Measurements from ENCODE around the gene BAAT.

BAAT gene

DNA sequence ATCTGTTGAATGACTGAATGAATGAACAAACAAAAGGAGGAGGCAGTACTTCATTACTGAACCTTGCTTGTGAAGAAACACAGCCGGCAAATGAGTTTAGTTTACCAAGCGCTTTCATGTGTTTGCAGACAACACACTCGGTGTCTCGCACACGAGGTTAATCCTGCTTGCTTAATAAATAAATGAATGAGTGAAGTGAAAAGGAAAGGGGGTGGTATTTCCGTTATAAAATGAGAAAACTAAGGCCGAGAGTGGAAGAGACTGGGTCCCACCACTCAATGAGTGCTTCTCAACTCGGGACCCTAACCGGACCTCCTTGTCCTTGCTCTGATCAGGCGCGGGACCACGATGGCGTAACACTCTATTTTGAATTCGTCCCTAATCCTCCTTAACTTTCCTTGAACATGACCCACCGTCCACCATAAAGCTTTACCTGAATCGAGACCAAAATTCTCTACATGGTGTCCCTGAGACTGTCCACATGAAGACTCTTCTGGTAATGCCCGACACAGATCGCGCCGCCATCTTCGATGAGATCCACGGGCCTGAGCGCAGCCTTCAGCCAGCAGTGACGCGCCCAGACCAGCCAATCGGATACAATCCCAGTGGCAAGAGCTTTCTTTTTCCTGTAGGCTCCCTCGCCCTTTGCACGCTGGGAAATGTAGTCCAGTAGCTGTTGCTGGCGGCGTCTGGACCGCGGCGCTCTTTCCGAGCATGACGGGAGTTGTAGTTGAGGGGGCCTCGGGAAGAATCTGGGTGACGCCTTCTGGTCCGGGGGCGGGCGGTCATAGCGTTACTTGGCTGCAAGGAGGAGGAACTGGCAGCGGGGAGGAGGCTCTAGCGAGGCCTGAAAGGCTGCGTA, 13.5 kb upstream of the BAAT start, which contains the start of the genes MRPL50 and ZNF189:
TSS of gene MRPL50 (minus strand) at position 551 of the 862 bp plus-strand sequence. CDS start at position 525, 26 bp downstream.
TSS of gene ZNF189 (plus strand) at position 784 of the 862 bp plus-strand sequence. CDS start 306 bp downstream, outside the sequence.
- DNase-seq = peak; percentile 99

DNA sequence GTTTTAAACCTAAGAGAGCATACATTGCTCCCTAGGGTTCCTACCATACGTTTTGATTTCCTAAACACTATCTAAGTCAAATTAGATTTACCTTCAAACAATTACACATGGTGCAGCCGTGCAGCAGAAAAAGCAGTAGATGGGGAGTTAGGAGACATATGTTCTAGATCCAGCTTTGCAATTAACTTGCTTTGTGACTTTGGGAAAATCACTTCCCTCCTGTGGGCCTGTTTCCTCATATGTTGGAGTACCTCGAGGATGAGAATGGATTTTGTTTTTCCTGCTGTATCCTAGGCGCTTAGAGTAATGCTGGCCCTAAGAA, 12.9 kb upstream of the BAAT start:
- DNase-seq = peak; percentile 35

DNA sequence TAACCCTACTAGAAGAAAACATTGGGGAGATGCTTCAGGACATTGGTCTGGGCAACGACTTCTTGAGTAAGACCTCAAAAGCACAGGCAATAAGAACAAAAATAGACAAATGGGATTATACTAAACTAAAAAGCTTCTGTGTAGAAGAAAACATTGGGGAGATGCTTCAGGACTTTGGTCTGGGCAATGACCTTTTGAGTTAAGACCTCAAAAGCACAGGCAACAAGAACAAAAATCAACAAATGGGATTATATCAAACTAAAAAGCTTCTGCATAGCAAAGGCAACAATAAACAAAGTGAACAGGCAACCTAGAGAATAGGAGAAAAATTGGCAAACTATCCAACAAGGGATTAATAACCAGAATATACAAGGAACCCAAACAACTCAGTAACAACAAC, 9.9 kb upstream of the BAAT start:
- no peak for DNase-seq

DNA sequence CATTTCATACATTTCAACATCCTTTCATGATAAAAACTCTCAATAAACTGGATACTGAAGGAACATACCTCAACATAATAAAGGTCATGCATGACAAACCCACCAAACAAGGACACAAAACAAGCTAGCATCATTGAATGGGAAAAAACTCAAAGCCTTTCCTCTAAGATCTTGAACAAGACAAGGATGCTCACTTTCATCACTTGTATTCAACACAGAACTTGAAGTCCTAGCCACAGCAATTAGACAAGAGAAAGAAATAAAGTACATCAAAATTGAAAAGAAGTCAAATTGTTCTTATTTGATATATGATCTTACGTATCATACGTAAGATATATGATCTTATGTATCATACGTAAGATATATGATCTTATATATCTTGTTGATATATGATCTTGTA, 8.3 kb upstream of the BAAT start:
- DNase-seq = no peak

DNA sequence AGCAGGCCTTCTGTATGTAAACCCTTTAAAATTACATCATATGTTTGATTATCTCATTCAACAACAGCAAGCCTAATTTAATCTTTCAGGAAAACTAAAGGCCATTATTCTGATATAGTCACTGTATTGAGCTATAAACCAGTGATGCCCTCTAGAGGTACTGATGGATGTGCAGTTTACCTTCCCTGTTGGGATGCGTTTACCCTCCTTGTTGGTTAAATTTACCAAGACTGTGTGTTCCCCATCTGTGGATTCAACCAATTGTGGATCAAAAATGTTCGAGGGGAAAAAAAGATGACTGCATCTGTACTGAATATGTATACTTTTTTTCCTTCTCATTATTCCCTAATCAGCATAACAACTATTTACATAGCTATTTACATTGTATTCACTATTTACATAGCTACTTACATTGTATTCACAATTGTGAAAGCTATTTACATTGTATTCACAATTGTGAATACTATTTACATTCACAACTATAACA, 3.7 kb upstream of the BAAT start:
- DNase-seq = peak; percentile 38

DNA sequence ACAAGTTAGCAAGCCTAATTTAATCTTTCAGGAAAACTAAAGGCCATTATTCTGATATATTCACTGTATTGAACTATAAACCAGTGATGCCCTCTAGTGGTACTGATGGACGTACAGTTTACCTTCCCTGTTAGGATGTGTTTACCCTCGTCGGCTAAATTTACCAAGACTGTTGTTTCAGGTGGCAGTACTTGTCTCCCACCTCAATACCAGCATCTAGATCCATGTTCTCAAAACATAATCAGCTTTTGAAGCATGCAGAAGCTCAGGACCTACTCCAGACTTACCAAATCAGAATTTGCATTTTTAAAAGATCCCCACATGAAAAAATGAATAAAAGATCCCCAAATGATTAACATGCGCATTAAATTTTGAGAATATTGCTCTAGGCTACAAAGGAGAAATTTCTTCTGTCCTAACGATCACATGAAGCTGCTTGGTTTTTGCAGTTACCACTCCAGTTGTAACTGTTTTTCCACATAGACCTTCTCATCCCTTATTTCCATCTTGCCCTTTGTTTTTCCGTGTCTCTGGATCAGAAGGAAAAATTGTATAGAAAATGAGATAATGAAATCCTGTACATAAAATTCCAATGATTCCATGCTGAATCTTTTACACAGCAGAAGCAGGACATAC, 3.2 kb upstream of the BAAT start:
- peak; percentile 76 for DNase-seq

DNA sequence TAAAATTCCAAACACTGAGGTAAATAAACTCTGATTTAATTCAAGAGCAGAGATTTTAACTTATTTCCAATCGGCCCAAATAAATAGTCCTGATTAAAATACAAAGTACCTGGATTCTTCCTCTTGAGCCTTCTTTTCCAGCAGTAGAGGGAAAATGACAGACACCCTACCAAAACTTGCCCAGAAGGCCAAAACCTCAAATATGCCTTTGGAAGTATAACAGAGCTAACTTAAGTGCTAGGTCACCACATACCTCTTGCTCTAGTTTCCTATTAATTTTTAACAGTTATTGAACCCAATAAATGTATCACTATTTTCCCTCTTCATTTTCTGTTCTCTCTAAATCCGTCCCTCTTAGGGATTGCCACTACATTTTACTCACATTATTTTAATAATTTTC, 1.4 kb downstream of the BAAT start:
- DNase-seq = no peak

DNA sequence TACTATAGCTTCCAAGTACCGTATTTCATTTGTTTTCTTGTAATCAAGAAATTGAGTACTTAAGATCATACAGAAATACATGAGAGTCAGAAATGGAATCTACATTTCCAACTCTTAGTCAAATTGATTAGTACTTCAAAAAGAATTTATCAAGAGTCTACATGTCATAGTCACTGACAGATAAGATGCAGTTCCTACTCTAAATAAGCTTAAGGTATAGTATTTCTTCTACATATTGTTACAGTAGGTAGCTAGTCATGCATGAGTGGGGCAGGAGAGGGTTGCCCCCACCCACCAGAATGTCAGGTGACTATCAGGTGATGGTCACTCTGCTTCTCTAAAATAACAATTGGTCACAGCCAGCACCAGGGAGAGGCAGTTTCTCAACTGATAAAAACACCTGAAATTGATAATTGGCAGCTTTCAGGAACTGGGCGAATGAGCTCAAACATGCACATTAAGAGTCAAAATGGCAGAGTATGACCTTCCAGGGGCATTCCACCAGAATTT, 2.9 kb downstream of the BAAT start:
- DNase-seq = no peak

DNA sequence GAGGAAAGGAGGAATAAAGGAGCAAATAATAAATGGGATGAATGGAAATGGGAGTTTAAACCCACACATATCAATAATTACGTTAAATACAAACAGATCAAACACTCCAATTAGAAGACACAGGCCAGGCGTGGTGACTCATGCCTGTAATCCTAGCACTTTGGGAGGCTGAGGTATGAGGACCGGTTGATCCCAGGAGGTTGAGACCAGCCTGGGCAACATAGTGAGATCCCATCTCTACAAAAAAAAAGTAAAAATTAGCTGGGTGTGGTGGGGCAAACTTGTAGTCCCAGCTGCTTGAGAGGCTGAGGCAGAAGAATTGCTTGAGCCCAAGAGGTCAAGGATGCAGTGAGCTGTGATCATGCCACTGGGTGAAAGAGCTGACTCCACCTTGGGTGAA, 3.7 kb downstream of the BAAT start:
- no peak for DNase-seq

DNA sequence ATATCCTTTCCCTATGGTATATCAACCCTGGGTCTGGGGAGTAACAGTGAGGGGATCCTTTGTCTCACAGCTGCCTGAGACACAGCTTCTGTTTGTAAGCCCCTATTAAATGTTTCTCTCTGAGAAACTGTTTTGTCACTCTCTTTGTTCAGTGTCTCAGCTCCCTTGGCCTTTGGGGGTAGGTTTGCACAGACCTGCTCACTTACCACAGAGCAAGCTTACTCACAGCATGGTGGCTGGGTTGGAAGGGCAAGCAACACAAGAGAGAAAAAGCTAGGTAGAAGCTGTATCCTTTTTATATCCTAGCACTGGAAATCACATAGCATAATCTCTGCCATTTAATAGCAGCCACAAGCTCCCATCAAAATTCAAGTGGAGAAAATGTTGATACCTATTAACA, 4.5 kb downstream of the BAAT start:
- DNase-seq = no peak

DNA sequence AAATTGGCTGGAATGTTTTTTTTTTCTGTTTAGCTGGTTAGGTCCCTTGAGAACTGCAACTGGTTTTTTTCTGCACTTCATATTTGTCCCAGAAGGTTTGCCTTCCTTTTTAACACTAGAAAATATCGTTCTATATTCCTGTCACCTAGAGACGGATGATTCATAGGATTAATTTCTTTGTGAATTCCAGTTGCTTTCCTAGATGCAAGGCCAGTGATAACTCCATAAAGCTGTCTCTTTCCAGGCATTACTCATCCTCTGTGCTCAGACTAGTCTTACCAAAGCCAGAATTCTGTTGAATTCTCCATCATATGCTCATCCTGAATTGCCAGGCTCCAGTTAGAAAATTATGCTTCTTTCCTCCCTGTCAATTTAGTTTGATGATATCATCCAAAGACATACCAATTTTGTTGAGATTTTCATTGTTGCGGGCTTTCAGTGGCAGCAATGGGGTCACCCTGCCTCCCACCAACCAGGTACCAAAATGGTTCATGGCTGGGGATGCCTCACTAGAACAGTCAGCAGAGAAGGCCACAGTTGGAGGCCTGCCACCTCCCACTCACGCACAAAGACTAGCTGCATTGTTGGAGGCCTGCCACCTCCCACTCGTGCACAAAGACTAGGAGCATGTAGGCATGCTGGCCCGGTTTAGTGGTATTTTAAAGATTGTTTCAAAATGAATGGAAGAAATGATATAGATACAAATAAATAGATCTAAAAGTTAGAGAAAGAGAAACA, 8.5 kb downstream of the BAAT start:
- DNase-seq = no peak

DNA sequence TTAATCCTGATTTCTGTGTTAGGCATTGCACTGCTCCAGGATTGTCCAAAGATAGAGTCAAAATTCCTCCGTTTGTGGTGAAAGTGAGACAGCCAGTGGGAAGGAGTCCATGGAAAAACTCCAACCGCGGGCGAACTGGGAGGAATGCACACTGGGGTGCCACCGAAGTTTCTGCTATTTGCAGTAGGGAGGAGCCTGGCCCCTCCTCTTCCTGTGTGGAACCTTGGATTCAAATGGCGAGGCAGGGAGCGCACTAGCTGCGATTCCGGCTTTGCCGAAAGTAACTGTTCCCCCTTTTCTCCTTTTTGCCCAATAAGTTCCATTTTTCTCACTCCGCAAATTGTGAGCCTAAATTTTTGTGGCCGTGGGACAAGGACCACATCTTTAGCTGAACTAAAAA, 9.3 kb downstream of the BAAT start:
- DNase-seq = no peak

DNA sequence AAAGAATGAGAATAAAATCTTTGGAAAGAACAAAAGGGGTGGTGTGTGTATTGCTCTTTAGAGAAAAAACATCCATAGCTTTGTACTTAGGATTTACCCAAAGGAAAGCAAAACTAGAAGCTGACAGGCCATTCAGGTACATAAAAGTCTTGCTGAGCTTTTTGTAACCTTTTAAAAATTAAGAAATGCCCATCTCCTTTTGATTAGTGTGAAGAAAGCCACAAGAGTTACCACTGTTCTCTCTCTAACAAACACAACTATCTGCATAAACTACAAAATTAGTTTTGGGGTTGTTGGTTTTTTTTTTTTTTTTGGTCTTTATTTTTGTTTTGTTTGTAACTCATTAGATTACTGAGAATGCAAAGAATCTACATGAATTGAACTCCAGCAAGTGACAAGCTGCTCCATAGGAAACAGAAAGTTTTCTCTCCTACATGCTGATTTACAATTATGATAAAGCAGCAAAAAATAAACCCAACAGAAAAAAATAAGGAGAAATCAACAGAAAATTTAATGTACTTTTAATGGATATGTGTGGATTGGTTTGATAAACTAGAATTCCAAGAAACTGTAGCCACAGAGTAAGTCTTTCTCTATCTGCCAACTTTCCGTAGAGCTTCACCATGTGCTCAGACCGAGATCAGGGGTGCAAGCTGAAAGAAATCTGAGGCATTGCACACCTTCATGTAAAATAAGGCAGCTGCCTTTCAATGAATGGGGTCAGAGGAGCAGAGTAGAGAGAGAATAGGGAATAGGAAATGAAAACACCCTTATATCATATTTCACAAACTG, 12.3 kb downstream of the BAAT start:
- no peak for DNase-seq

DNA sequence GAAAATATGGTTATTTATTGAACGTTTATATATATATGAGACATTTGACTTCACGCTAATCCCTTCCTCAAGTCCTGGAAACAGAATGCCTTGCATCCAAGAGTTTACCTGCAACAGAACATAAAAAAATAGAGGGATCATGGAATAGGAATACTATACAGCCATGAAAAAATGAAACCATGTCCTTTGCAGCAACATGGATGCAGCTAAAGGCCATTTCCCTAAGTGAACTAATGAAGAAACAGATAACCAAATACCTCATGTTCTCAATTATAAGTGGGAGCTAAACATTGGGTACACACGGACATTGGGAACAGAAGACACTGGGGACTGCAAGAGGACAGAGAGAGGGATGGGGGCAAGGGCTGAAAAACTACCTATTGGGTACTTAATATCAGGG, 13.0 kb downstream of the BAAT start:
- DNase-seq = no peak

DNA sequence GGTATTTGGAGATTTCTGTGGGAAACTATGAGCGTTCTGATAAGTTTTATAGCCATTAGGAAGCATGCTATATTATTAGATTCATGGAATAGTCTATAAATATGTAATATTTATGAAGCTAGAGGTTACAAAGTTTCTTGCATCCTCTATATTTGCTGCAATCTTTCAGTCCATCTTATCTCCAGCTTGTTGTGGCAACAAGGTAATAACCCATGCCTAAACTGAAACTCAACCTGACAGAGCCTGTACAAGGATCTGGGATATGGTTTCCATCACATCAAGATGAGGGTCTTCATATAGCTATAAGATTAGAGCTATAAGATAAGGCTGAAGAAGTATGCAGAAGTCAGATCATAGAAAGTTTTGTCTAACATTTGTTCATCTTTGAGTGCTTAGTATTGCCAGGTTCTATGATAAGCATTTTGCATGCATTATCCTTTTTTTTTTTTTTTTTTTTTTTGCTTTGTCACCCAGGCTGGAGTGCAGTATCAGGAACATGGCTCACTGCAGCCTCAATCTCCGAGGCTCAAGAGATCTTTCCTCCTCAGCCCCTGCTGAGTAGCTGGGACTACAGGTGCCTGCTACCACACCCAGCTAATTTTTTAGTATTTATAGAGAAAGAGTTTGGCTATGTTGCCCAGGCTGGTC, 14.8 kb downstream of the BAAT start:
- DNase-seq = no peak

DNA sequence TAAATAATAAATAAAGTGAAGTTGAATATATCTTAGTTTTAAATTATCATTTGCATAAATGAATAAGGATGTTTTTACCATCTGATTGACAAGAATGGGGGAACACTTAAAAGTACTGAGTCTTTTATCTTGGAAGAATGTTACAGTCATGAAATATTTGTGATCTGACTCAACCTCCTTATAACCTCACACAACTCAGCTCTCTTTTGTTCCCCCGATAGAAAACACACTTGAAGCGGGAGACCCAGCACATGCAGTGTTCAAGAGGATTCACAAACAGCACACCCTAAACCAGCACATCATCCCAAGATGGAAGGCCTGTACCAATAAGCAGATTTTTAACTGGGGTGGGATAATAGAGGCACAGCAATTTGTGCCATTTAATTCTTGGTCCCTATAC, 15.5 kb downstream of the BAAT start:
- DNase-seq = no peak

DNA sequence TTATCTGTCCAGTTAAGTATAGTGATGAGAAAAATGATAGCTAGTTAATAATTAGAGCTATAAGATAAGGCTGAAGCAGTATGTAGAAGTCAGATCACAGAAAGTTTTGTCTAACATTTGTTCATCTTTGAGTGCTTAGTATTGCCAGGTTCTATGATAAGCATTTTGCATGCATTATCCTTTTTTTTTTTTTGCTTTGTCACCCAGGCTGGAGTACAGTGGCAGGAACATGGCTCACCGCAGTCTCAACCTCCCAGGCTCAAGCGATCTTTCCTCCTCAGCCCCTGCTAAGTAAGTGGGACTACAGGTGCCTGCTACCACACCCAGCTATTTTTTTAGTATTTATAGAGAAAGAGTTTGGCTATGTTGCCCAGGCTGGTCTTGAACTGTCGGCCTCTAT, 17.5 kb downstream of the BAAT start:
- DNase-seq = no peak

DNA sequence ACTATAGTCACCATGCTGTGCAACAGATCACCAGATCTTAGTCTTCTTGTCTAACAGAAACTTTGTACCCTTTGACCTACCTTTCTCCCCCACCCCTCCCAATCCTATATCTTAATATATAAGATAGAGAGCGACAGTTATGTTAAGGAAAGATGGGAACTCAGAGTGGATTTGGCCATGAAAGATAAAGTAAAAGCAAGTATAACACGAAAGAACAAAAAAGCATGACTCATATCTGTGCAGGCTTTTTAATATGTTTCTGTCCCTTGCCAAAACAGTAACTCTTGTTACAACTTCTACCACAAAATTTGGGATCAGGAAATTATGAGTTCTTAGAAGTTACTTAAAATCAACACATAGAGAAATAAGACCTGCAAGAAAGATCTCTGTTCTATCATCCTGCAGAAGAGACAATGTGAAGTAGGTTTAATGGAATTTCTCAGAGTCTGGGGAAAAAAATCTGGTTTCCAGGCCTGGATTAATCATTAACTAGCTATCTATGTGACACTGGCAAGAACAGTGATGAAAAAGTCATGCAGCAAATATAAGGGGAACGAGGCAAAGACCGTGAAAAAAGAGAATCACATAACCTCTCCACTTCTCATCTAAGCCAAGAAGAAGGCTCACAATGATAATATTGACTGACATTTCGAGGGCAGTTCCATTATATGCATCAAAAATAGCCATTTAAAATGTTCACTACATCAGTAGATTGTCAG, 18.6 kb downstream of the BAAT start:
- DNase-seq = no peak

DNA sequence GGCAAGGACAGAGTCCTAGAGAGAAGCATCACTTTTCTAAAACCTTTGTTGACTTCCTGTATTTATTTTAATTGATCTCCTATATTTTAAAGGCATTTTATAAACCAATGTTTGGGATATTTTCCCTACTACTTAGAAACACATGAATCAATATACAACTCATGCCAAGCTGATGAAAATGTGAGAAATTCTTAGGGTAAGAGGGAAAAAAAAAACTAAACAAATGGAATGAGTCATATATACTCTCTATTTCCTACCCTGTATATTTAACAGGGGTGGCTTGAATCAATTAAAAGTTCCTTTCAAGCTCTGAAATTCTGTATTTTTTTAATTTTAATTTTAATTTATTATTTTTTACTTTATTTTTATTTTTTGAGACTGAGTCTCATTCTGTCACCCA, 19.6 kb downstream of the BAAT start:
- no peak for DNase-seq

DNA sequence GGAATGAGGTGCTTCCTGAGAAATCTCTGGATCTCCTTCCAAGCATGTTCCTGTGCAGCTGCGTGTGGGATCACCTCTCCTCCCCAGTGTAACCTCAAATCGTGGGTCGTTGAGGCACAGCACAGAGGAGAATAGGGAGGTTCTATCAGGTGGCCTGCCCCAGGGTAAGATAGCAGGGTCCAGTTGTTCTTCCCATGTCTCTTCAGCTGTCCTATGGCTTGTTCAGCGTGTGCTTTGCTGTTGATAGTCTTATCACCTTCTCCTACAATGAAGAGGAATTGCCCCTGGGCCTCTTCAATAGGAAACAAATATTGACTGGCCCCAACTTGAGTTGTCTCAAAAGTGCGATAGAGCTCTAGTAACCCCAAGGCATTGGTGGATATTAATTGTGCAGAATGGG, 22.4 kb downstream of the BAAT start:
- DNase-seq = no peak

DNA sequence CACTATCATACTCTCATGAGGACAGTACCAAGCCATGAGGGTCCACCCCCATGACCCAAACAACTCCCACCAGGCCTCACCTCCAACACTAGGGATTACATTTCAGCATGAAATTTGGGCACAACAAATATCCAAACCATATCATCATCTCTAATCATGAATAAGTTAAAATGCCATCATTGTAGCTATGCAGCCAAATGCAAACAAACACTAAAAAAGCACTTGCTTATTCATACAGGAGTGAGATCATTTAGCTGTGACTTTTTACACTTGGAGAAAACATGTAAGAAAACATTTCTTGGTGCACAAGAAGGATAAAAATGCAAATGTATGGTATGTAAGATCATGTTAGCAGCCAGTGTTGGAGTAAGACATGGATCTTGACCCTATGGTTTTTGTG, 24.2 kb downstream of the BAAT start:
- DNase-seq = no peak

All from NCI-H1092 treated with DMSO at 0.1 percent for 48 hours (cell line).